Suppressor macrophage treated with lipopolysaccharide for 4 hours (primary cell): ENCODE measurements around the gene XYLT1.

Source experiments
- DNase-seq: peaks from one replicate; pipeline ENCODE4 v3.0.0-alpha.2; 2020

The XYLT1 gene

DNA sequence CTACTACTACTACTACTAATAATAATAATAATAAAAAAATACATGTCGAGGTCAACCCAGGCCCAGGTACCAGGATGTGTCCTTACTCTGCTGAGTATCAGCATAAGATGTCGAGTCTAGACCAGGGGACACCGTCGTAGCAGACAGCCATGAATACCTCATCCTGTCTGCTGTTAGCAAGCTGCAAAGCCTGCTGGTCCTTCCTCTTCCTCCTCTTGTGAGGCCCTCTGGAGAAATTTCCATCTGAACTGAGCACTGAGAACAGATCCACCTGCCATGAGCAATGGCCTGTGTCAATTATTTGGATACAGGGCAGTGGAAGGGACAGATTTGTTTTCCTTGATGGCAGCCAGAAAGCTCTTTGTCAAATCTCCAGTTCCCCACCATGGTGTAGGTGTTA, 168.5 kb downstream of the XYLT1 start:
- DNase-seq, result no peak

DNA sequence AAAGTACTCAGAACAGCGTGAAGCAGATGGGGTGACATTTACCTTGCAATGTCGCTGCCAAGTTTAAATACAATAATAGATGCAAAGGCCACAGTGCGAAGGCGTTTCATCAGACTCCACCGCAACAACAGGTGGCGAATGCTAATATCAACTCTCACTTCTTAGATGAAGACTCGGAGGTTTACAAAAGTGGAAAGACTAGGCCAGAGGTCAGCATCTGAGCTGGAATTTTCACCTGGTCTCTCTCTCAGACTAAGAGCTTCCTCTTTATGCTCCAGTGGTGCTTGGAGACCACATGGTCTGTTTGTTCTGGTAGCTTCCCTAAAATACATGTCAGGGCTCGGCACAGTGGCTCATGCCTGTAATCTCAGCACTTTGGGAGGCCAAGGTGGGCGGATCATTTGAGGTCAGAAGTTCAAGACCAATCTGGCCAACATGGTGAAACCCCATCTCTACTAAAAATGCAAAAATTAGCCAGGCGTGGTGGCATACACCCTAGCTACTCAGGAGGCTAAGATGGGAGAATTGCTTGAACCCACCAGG, 169.1 kb downstream of the XYLT1 start:
- peak; percentile 51 for DNase-seq

DNA sequence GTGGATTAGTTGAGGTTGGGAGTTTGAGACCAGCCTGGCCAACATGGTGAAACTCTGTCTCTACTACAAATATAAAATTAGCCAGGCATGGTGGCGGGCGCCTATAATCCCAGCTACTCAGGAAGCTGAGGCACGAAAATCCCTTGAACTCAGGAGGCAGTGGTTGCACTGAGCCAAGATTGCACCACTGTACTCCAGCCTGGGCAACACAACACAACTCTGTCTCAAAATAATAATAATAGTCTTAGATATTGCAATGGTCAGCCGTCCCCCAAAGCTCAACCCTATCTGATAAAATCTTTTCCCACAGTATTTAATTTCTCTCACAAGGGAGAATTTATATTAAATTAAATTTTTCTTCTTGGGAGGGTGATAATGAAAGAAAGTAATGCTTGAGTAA, 169.6 kb downstream of the XYLT1 start:
- DNase-seq, result no peak

DNA sequence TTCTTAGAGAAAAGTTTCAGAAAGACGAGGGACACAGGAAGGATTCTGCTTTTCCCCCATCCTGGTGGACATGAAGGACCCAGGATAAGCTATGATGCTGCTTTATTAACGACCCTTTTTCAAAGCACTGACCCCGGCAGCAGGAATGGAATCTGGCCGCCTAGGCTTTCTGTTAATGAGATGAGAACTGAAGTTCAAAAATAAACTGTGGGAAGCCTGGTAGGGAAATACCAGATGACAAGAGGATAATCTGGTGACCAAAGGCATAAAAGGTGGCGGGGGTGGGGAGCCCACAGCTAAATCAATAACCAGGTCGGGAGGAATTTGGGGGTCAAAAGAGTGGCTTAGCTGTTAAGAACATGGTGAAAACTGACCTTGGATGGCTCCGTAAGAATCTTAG, 171.0 kb downstream of the XYLT1 start:
- no peak for DNase-seq

DNA sequence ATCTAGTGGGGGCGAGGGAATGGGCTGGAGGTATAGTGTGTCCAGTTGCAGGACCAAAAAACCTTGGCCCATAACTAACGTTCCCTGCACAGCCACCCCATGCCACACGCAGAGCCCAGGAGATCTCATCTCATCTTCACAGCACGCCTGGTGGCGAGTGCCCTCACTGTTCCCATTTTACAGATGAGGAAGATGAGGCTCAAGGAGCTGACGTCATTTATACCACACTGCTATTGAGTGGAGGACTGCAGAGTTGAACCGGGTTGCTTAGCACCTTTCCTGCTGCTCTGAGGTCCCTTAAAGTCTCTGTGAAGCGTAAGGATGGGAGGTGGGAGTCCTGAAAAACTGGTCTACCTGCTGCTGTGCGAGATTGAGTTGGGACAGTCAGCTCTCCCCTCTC, 172.5 kb downstream of the XYLT1 start:
- no peak for DNase-seq

DNA sequence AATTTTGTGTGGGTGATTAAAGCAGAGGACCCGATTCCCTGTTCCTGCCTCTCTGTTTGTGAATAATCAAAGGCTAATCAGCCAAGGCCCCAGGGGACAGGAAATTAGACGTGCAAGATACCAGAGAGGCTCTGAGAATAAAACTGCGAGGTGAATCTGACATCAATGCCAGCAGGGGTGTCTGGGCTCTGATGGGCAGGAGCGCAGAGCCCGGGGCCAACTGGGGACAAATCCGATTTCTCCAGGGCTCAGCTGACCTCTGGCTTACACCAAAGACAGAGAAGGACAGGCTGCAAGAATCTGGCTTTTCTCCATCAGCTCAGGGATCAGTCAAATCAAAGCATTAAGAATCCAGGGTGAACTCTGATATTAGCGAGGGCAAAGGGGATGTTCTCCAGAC, 174.3 kb downstream of the XYLT1 start:
- no peak for DNase-seq

DNA sequence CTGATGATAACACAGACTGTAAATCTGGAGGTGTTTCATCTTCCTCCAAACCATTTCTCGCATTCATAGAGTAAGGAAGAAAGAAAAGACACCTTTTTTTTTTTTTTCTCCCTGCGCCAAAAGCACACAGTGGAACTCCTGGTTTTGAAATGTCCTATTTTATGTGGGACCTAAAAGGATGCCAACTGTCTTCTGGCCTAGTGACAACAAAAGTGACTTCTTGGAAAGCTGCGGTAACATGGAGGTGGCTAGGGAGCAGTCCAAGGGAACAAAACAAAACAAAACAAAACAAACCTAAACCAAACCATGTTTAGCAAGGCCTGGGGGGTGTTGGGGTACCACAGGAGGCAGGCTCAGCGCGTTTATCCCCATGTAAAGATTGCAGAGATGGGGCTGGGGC, 174.8 kb downstream of the XYLT1 start:
- no peak for DNase-seq

DNA sequence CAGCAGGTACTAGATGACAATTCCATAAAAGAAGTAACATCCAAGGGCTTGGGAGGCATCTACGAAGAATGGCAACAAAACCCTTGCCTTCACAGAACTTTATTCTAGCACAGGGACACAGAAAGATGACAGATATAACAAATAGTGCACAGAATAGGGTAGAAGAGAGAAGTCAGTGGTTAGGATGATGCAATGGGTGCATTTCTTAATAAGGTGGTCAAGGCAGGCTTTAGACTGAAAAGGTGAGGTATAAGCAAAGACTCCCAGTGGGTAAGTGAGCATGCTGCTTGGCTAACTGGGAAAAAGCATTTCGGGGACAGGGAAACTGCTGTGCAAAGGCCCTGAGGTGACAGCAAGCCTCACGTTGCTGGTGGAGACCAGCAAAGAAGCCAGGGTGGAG, 175.9 kb downstream of the XYLT1 start:
- DNase-seq, result peak; percentile 15

DNA sequence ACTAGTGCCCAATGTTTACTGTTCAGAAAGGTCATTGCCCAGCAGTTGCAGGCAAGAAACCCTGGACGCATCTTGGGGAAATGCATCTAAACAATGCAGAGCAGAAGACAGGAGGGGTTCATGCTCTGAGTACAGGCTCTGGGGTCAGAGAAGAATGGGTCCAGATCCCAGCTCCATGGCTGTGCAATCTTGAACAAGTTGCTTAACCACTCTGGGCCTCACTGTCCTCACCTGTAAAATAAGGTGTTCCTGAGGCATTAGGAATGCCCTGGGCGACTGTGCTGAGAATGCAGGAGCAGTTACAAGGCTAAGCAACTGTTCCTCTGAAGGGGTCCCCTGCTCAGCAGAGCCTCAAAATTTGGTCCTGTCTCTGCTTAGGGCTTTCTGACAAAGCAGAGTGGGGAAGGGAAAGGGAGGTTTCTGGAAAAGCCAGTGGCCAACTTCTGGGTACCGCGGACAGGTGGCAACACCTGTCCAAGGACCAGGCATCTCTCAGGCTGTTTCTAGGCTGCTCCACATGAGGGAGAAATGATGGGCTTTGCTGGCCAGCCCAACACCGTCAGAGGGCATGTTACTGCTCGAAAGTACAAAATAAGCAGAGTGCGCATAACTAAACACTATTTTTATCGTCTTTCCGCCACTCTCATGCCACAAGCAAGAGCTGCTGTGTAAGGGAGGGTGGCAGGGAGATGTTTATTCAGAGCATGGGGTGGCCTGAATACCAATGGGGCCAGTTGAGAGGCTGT, 176.8 kb downstream of the XYLT1 start:
- no peak for DNase-seq

DNA sequence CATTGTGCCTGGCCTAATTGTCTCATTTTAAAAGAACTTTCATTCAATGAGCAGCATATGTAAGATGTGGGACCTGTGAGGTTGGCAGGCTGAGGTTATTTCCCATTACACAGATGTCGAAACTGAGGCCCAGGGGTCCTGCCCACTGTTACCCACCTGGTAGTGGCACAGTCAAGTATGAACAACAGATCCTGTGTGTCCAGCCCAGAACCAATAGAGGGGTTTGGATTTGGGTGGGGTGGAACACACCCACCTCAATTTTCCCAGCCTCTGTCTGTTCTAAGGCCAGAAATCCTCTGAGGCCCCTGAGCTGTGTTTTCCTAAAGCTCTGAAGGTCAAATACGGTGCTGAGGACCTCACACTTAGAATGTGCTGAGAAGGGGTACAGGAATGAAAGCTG, 179.5 kb downstream of the XYLT1 start:
- no peak for DNase-seq

DNA sequence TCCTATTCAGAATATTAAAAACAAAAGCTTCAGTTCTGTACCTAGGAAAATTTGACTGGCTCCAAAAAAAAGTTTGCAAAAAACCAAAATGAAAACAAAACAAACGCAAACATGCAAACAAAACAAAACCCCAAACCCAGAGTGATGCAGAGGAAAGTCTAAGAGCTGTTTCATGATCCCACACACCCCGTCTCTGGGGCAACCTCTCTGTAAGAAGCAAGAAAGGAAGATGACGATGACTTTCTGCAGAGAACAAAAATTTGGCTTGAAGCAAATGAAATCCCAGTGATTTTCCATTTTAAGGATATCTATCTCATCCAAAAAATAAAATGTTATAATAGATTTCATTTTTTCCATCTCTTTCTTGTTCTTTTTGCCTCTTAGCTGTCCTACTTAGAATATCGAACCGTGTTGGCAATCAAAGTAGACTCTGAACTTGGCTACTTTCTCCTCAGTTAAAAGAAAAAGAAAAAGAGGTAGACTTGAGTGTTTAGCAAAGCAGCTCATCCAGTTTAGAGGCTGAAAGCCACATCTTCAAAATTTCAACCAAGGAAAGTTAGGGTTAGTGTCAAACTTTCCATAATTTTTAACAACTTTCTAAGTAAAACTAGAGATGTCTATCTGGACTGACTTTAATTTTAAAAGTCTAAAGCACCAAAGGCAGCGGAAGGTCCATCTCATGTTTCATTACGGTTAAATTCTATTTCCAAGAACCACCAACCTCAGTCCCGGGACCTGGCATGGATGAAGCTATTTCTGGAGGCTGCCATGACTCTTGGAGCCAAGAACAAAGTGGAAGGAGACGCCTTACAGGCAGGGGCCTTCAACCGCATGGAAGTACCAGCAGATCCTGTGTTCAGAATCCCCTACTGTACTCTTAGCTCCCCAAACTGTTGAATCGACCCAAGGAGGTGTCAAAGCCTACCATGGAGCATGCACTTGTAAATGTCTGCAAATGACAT, 180.8 kb downstream of the XYLT1 start:
- no peak for DNase-seq

DNA sequence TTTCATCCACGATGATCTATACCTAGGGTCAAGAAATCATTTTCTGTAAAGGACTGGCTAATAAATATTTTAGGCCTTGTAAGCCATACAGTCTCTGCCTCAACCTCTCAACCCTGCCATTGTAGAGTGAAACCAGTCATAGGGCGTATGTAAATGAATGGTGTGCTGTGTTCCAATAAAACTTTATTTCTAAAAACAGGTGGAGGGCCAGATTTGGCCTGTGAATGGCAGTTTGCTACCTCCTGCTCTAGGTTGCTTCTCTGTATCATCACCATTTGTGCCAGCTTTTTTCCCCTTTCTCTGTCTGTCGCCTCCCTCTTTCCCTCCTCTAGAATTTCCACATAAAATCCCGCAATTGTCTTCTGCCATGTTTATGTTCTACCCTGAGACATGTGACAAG, 181.7 kb downstream of the XYLT1 start:
- no peak for DNase-seq

DNA sequence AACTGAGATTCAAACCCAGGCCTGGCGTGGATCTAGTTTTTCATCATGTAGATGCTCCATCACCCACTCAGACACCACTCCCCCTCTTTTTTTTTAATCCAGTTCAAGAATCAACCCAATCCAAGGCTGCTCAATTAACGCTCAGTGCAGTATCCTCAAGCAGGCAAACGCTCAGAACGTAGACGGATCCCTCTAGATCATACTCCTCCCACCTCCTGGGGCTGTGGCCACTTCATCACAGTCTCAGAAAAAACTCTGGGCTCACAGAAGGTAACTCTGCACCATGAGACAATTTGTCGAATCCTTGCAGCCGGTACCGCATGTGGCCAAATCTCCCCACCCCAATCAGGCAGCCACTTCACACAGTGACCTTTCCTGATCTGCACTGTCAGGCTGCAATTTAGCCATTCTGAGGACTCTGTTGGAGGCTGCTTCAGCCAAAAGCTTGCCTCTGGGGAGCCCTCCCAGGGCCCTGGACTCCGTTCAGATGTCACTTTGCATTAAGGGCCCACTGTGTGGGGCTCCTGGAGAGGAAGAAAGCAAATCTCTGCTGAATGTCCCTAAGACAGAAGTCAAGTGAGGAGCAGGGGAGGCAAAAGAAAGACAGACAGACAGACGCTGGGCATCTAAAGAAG, 183.5 kb downstream of the XYLT1 start:
- DNase-seq, result no peak

DNA sequence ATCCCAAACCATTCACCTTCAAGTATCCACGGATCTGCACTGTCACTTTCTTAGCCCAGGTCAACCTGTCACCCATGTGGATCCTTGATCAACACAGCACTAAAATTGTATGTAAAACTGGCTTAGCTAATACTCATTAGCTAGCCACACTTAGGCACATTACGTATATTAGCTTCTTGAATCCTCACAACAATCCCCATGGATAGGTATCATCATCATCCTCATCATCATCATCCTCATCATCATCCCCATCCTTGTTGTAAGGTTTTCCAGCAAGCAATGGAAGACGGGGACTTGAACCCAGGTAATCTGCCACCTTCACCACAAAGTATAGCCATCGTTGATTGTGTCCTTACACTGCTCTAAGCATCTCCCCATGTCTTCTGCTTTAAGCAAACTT, 184.3 kb downstream of the XYLT1 start:
- DNase-seq, result no peak

DNA sequence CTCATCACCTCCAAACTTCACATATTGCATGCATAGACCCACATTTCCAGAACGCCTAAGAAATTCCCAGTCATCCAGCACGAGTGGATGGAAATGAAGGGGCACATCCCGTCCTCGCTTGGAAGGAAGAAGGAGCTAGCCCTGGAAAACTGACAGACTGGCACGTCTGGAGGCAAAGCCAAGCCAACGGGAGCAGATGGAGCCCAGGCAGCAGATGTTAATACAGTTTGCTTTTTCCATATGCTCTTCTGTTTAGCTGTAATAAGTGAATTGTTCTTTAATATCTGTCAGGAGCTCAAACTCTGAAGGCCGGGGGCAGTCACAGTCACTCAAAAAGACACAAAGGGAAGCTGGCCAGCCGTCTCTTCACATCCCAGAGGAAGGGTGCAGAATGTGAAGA, 187.7 kb downstream of the XYLT1 start:
- no peak for DNase-seq

DNA sequence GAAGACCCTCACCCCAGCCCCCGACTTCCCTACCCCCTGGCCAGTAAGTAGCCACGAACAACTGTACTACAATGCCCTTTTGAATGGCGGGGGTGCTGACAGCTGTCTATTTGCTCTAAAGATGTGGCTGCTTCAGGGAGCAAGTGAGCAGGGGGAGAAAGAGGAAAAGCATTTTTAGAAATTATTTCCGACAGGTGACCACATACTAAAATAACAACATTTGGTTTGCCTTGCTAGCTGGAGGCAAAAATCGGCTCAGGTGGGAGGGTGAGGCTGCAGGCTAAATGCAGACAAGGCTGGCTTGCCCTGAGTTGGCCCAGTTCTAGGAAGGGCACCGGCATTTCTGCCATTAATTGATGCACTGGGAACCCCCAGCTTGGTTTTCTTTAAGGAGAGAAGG, 188.5 kb downstream of the XYLT1 start:
- DNase-seq, result no peak

DNA sequence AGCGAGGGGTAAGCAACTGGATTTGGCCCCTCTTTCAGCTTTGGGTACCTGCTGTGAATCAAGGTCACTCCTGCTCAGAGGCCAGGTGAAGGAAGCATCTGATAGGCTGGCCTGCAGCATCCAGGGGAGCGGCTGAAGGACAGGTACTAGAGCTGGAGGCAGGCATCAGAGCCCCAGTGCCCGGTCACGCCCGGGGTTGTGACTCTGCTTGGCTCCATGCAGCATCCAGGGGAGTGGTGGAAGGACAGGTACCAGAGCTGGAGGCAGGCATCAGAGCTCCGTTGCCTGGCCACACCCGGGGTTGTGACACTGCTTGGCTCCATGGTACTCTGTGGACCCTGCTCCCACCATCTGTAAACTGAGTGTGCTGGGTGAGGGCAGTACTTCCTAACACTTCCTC, 189.7 kb downstream of the XYLT1 start:
- no peak for DNase-seq

DNA sequence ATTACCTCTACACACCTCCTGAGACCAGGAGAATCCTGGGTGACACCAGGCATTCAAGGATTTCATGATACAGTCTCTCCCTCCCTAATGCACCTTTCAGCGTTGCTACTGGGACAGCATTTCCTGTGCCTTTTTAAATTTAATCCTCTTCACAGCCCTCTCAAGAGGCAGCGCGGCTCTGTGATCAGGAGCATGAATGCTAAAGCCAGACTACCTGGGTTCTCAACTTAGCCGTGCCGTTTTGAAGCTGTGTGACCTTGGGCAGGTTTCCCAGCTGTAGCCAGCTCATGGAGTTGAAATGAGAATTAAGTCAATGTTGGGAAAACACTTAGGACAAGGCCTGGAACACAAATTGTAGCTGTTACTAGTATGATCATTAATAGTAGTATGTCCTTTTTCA, 191.8 kb downstream of the XYLT1 start:
- no peak for DNase-seq

DNA sequence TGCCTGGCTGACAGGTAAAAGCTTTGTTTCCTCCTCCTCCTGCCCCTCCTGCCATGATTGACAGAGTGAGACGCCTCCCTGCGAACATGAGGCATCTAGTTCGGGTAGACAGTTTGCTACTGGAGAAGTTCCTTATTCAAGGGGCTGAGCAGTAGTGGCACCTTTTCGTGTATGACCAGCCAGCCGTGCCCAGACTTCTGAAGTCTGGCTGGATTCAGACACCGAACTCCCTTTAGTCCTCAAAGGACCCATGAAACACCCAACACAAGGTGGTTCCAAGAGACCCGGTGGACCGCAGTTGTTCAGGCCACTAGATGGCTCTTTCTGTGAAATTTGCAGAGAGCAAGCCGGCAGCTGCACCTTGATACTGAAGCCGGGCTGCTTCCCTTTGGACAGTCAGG, 192.8 kb downstream of the XYLT1 start:
- peak; percentile 26 for DNase-seq

DNA sequence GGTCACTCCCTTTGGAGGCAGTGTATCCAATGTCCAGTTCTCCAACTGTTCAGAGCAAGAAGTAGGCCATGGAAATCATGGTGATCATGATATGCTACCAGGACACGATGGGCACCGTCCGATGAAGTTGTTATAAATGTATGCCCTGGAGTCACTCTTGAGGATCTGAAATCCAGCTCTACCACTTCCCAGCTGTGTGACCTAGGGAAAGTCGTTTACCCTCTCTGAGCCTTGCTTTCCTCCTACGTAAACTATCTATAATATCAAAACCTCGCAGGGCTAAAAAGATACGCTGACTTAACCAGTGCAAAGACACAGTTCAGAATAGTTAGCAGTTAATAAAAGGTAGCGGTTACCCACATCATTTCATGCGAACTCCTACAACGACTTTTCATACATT, 194.2 kb downstream of the XYLT1 start:
- no peak for DNase-seq

DNA sequence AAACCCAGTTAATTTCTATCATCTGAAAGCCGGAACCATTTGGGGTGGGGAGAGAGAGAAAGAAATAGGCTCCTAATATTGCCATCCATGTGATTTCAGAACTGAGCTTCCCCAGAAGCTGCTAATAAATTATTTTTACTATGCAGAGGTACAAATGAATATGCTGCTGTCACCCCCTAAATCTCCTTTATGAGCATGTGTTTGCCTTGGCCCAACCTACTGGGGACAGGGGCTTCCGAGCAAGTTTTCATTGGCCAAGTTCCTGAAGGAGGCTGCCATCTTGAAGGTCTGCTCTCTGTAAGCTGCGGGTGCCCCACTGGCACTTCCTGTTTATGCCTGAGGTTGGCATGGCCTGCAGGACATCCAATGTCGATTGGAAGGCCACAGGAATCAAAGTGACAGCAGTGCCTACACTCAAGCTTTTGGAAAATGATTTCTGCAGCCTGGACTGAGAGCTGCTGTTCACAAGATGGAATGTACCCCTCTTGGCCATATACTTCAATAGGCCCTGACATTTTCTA, 194.7 kb downstream of the XYLT1 start:
- no peak for DNase-seq

DNA sequence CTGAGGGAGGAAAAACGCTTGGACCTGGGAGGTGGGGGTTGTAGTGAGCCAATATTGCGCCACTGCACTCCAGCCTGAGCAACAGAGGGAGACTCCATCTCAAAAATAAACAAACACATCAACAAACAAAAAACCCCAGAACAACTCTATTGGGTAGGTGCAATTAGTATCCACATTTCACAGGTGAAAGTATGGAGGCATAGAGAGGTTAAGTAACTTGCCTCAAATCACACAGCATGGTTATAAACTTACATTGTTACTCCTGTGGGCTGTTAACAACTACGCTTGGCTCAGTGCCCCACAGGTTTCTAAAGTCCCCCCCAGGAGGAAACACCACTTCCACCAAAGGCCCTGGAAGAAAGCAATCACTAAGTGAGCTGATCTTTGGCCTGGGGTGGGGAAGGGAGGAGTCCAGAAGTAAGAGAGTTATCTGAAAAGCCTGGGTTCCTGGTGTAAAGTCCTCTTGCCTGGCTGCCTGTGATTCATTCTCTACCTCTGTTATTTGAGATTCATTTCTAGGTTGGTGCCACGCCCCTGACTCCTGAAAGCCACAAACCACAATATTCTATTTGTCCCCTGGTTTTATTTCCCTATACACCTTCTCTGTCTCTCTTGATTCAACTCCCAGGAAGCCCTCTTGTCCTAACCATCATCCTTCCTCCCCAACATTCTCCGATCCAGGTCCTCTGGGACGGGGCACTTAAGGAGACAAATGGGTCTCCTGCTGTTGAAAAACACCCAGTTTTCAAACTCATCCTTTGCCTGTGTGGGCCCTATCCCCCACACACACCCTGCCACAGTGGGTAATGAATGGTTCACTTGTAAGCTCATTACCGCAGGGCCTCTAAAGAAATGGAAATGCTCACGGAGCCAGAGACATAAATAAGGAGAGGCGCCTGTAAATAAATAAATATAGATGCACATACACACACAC, 195.4 kb downstream of the XYLT1 start:
- no peak for DNase-seq
